ENCODE results near the gene IRF2BP2.

IRF2BP2 gene

GRCh38 chr1:234599617-234600417 lies 10.2 kb downstream of the IRF2BP2 start:
- Histone ChIP-seq H3K9ac (ENCODE audit: low read length) (peak overlapping the region; percentile 64), H3K4me2 (ENCODE audit: low read depth, low read length, poor library complexity, severe bottlenecking) (peak overlapping the region; percentile 100), H3K9me2 (replicated peaks; ENCODE audit: insufficient read depth, low read length) (no peaks in the 10 kb centered on the region), H3K27ac (ENCODE audit: low read depth, low read length) (peak overlapping the region; percentile 93), H3K27me3 (ENCODE audit: low read length) (no peaks in the 10 kb centered on the region), H3K36me3 (ENCODE audit: low read length) (no peaks in the 10 kb centered on the region), H3K79me2 (ENCODE audit: insufficient read depth, low read length) (peaks cover 22% of the 10 kb centered on the region), H3K4me3 (ENCODE audit: insufficient read depth, low read length, poor library complexity, severe bottlenecking) (peak overlapping the region; percentile 63), H4K20me1 (ENCODE audit: low read depth, low read length) (no peaks in the 10 kb centered on the region), H3K9me3 (ENCODE audit: insufficient read depth, low read length) (no peaks in the 10 kb centered on the region), H3F3A (ENCODE audit: insufficient read depth) (peaks cover 60% of the 10 kb centered on the region), H2AFZ (ENCODE audit: low read depth, low read length, severe bottlenecking) (peak overlapping the region; percentile 52)
- TF ChIP-seq EZH2phosphoT487 (conservative IDR thresholded peaks at IDR 0.05; ENCODE audit: low read length) (no peak), CTCF (IDR thresholded peaks at IDR 0.05; ENCODE audit: insufficient read depth, low read length, poor library complexity, severe bottlenecking) (no peak)

GRCh38 chr1:234598974-234599616 lies 10.9 kb downstream of the IRF2BP2 start:
- peak overlapping the region; percentile 52 for H2AFZ ChIP-seq (ENCODE audit: low read depth, low read length, severe bottlenecking)
- peak overlapping the region; percentile 63 for H3K4me3 ChIP-seq (ENCODE audit: insufficient read depth, low read length, poor library complexity, severe bottlenecking)
- peaks cover 15% of the 10 kb centered on the region; the same call in 1 of the 2 replicates for H3K79me2 ChIP-seq (ENCODE audit: insufficient read depth, low read length)
- no peaks in the 10 kb centered on the region for H3K36me3 ChIP-seq (ENCODE audit: low read length)
- peak overlapping the region; percentile 100 for H3K4me2 ChIP-seq (ENCODE audit: low read depth, low read length, poor library complexity, severe bottlenecking)
- peak overlapping the region; percentile 93 for H3K27ac ChIP-seq (ENCODE audit: low read depth, low read length)
- H3K9me3 ChIP-seq (ENCODE audit: insufficient read depth, low read length): no peaks in the 10 kb centered on the region
- TF ChIP-seq CTCF (IDR thresholded peaks at IDR 0.05; ENCODE audit: insufficient read depth, low read length, poor library complexity, severe bottlenecking) (no peak), EZH2phosphoT487 (conservative IDR thresholded peaks at IDR 0.05; ENCODE audit: low read length) (no peak)
- peaks cover 53% of the 10 kb centered on the region for H3F3A ChIP-seq (ENCODE audit: insufficient read depth)
- H3K27me3 ChIP-seq (ENCODE audit: low read length): no peaks in the 10 kb centered on the region
- H3K9me2 ChIP-seq (replicated peaks; ENCODE audit: insufficient read depth, low read length): no peaks in the 10 kb centered on the region
- H4K20me1 ChIP-seq (ENCODE audit: low read depth, low read length): no peaks in the 10 kb centered on the region
- H3K9ac ChIP-seq (ENCODE audit: low read length): peak overlapping the region; percentile 64

- Histone ChIP-seq H2AFZ (ENCODE audit: low read depth, low read length, severe bottlenecking) (no peak overlapping the region), H3K36me3 (ENCODE audit: low read length) (no peaks in the 10 kb centered on the region), H3K9me3 (ENCODE audit: insufficient read depth, low read length) (no peaks in the 10 kb centered on the region), H4K20me1 (ENCODE audit: low read depth, low read length) (no peaks in the 10 kb centered on the region), H3K4me2 (ENCODE audit: low read depth, low read length, poor library complexity, severe bottlenecking) (no peak overlapping the region), H3K27me3 (ENCODE audit: low read length) (no peaks in the 10 kb centered on the region), H3K27ac (ENCODE audit: low read depth, low read length) (no peak overlapping the region), H3F3A (ENCODE audit: insufficient read depth) (peaks cover 43% of the 10 kb centered on the region), H3K9me2 (replicated peaks; ENCODE audit: insufficient read depth, low read length) (no peaks in the 10 kb centered on the region), H3K9ac (ENCODE audit: low read length) (no peak overlapping the region), H3K79me2 (ENCODE audit: insufficient read depth, low read length) (peaks cover 5% of the 10 kb centered on the region; the same call in 1 of the 2 replicates), H3K4me3 (ENCODE audit: insufficient read depth, low read length, poor library complexity, severe bottlenecking) (no peak overlapping the region)
- TF ChIP-seq EZH2phosphoT487 (conservative IDR thresholded peaks at IDR 0.05; ENCODE audit: low read length) (no peak), CTCF (IDR thresholded peaks at IDR 0.05; ENCODE audit: insufficient read depth, low read length, poor library complexity, severe bottlenecking) (peak; percentile 57)
Observed at GRCh38 chr1:234597894-234598293, 12.1 kb downstream of the IRF2BP2 start.
